Hepatocyte (in vitro differentiated cells): Measurements from ENCODE around the gene KCNA2.

Experiments used
- EZH2 ChIP-seq: fragments of 200-600 bp; sonication (generic); IDR thresholded peaks from 2 replicates; pipeline ENCODE4 v1.6.1; 2016; ENCODE audit warnings: antibody characterized with exemption, mild to moderate bottlenecking, borderline replicate concordance
- EZH2phosphoT487 ChIP-seq: fragments of 200-600 bp; sonication (generic); IDR thresholded peaks from one replicate; pipeline ENCODE4 v1.6.1; 2018; ENCODE audit warnings: antibody characterized with exemption, mild to moderate bottlenecking, low read depth, moderate library complexity; ENCODE audit not compliant: unreplicated experiment, severe bottlenecking
- TF ChIP-seq, protein P1 (sequence below): fragments of 200-600 bp; sonication (generic); IDR thresholded peaks from 2 replicates; pipeline ENCODE4 v1.5.1; 2016; ENCODE audit warnings: antibody characterized with exemption, mild to moderate bottlenecking; ENCODE audit not compliant: poor library complexity

DNA sequence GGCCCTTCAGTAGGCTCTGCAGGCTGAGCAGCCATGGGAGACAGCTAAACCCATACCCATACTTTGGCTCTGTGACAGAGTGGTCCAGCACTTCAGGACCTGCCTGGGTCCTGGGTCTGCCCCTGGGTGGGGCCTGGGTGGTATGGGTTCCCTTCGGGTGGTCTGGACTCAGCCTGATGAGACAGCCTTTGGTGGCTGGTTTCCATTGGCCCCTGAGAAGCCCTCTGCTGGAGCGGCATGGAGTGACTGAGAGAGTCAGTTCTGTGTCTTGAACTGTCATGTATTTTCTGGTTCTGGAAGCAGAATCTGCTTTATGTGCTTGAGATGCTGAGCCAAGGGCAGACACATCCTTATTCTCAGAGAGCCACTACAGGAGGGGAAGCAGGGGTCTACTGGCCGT lies 31.3 kb upstream of the KCNA2 start:
- TF ChIP-seq, protein P1, sequence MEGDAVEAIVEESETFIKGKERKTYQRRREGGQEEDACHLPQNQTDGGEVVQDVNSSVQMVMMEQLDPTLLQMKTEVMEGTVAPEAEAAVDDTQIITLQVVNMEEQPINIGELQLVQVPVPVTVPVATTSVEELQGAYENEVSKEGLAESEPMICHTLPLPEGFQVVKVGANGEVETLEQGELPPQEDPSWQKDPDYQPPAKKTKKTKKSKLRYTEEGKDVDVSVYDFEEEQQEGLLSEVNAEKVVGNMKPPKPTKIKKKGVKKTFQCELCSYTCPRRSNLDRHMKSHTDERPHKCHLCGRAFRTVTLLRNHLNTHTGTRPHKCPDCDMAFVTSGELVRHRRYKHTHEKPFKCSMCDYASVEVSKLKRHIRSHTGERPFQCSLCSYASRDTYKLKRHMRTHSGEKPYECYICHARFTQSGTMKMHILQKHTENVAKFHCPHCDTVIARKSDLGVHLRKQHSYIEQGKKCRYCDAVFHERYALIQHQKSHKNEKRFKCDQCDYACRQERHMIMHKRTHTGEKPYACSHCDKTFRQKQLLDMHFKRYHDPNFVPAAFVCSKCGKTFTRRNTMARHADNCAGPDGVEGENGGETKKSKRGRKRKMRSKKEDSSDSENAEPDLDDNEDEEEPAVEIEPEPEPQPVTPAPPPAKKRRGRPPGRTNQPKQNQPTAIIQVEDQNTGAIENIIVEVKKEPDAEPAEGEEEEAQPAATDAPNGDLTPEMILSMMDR, result no peak
- TF ChIP-seq EZH2 (no peak), EZH2phosphoT487 (no peak)
